SK-N-SH treated with all-trans-retinoic acid at 6 μM for 48 hours (cell line): ENCODE data around the gene KCTD3.

Experiments
- ARNTL ChIP-seq: fragments of 450-650 bp; formaldehyde crosslinking; IDR thresholded peaks from 2 replicates; pipeline ENCODE4 v1.5.0; 2020; ENCODE audit warnings: low read depth, mild to moderate bottlenecking, moderate library complexity, borderline replicate concordance
- ISL1 ChIP-seq: fragments of 250-450 bp; sonication (Bioruptor Pico); IDR thresholded peaks from 2 replicates; pipeline ENCODE4 v2.1.2; 2022; ENCODE audit warnings: mild to moderate bottlenecking, moderate library complexity
- PPARA ChIP-seq: fragments of 250-450 bp; sonication (Bioruptor Pico); IDR thresholded peaks from 2 replicates; pipeline ENCODE4 v1.5.0; 2020; ENCODE audit warnings: mild to moderate bottlenecking, borderline replicate concordance
- RARB ChIP-seq: fragments of 250-450 bp; sonication (Bioruptor Pico); IDR thresholded peaks from 2 replicates; pipeline ENCODE4 v1.8.0; 2021; ENCODE audit warnings: mild to moderate bottlenecking, moderate library complexity
- TOX ChIP-seq: fragments of 250-450 bp; sonication (Bioruptor Pico); IDR thresholded peaks from 2 replicates; pipeline ENCODE4 v1.8.0; 2021; ENCODE audit warnings: mild to moderate bottlenecking, moderate library complexity, borderline replicate concordance
- ZC3H10 ChIP-seq: fragments of 250-450 bp; sonication (Bioruptor Pico); IDR thresholded peaks from 2 replicates; pipeline ENCODE4 v1.5.1; 2021; ENCODE audit warnings: mild to moderate bottlenecking, moderate library complexity
- ZFP3 ChIP-seq: fragments of 250-450 bp; sonication (Bioruptor Pico); IDR thresholded peaks from 2 replicates; pipeline ENCODE4 v1.5.0; 2020; ENCODE audit warnings: mild to moderate bottlenecking, moderate library complexity
- ZFP30 ChIP-seq: fragments of 450-650 bp; formaldehyde crosslinking; IDR thresholded peaks from 2 replicates; pipeline ENCODE4 v1.5.0; 2022; ENCODE audit warnings: mild to moderate bottlenecking, moderate library complexity
- TF ChIP-seq, protein P1 (sequence below): fragments of 250-450 bp; sonication (Bioruptor Pico); IDR thresholded peaks from 2 replicates; pipeline ENCODE4 v1.8.0; 2020; ENCODE audit warnings: mild to moderate bottlenecking, moderate library complexity, borderline replicate concordance
- TF ChIP-seq, protein P2 (sequence below): fragments of 250-450 bp; sonication (Bioruptor Pico); IDR thresholded peaks from 2 replicates; pipeline ENCODE4 v1.5.1; 2020; ENCODE audit warnings: low read depth, mild to moderate bottlenecking, moderate library complexity
- TF ChIP-seq, protein P3 (sequence below): fragments of 250-450 bp; sonication (Bioruptor Pico); IDR thresholded peaks from 2 replicates; pipeline ENCODE4 v1.8.0; 2021; ENCODE audit warnings: low read depth, mild to moderate bottlenecking, moderate library complexity, borderline replicate concordance

DNA sequence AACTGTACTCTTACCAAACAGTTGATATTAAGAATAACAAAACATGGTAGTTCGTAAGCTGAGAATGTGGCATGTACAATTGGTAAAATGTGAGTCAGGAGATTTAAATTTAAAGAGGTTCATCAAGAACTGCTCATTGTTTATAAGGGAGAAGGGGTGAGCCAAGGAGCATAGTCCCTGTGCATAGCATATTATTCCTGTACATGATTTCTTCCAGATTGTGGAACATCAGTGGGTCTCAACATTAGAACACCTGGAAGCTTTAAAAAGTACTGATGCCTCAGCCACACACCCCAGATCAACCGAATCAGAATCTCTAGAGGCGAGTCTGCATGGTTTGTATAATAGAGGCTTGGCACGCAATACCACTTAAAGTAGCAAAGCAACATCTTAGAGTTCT lies 56.1 kb downstream of the KCTD3 start:
- TF ChIP-seq TOX (CRISPR knock-in tag) (no peak), ZFP30 (no peak), RARB (CRISPR knock-in tag) (no peak; the same call in 1 of the 2 replicates), PPARA (CRISPR knock-in tag) (no peak), ISL1 (no peak), ZC3H10 (CRISPR knock-in tag) (no peak), ZFP3 (CRISPR knock-in tag) (no peak), ARNTL (CRISPR knock-in tag) (no peak)
- TF ChIP-seq, protein P1, sequence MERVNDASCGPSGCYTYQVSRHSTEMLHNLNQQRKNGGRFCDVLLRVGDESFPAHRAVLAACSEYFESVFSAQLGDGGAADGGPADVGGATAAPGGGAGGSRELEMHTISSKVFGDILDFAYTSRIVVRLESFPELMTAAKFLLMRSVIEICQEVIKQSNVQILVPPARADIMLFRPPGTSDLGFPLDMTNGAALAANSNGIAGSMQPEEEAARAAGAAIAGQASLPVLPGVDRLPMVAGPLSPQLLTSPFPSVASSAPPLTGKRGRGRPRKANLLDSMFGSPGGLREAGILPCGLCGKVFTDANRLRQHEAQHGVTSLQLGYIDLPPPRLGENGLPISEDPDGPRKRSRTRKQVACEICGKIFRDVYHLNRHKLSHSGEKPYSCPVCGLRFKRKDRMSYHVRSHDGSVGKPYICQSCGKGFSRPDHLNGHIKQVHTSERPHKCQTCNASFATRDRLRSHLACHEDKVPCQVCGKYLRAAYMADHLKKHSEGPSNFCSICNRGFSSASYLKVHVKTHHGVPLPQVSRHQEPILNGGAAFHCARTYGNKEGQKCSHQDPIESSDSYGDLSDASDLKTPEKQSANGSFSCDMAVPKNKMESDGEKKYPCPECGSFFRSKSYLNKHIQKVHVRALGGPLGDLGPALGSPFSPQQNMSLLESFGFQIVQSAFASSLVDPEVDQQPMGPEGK: no peak
- TF ChIP-seq, protein P2, sequence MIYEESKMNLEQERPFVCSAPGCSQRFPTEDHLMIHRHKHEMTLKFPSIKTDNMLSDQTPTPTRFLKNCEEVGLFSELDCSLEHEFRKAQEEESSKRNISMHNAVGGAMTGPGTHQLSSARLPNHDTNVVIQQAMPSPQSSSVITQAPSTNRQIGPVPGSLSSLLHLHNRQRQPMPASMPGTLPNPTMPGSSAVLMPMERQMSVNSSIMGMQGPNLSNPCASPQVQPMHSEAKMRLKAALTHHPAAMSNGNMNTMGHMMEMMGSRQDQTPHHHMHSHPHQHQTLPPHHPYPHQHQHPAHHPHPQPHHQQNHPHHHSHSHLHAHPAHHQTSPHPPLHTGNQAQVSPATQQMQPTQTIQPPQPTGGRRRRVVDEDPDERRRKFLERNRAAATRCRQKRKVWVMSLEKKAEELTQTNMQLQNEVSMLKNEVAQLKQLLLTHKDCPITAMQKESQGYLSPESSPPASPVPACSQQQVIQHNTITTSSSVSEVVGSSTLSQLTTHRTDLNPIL (CRISPR knock-in tag): no peak
- TF ChIP-seq, protein P3, sequence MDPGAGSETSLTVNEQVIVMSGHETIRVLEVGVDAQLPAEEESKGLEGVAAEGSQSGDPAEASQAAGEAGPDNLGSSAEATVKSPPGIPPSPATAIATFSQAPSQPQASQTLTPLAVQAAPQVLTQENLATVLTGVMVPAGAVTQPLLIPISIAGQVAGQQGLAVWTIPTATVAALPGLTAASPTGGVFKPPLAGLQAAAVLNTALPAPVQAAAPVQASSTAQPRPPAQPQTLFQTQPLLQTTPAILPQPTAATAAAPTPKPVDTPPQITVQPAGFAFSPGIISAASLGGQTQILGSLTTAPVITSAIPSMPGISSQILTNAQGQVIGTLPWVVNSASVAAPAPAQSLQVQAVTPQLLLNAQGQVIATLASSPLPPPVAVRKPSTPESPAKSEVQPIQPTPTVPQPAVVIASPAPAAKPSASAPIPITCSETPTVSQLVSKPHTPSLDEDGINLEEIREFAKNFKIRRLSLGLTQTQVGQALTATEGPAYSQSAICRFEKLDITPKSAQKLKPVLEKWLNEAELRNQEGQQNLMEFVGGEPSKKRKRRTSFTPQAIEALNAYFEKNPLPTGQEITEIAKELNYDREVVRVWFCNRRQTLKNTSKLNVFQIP (CRISPR knock-in tag): no peak
